ENCODE results near the gene INSR.
"Not testable (repeated sequence)": the region's sequence is repeated elsewhere in the genome, so short reads cannot be mapped to it uniquely, and the experiment has no call there.

The INSR gene

DNA sequence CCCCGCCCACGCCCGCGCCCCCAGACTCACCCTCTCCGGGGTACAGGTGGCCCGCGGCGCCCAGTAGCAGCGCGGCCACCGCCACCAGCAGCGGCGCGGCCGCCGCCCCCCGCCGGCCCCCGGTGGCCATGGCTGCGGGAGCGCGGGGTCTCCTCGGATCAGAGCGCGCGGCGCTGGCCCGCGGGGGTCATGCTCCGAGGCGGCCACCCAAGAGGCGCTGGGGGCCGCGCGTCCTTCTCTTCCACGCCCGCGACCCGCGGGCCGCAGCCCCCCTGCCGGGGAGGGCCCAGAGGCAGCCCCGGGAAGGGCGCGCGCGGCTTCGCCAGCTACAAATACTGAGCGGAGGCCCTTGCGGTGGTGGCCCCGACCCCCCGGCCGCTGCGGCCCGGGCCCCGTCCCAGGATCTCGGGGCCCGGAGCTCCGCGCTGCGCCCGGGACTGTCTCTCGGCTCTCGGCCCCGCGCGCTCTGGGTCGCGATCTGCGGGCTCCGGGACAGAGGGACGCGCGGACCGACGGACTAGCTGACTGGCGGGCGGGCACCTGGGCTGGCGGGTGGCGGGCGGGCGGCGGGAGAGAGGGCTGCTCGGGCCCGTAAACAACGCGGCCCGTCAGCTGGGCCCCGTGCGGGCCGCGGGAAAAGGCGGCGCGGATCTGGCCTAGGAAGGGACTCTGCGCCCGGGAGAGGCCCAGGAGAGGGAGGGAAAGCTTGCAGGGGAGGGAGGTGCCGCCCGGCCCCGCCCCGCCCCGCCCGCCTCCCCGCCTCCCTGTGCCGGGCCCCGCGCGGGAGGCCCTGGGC lies at the start of gene INSR:
INSR (minus strand) TSS at position 653 of the 796 bp plus-strand sequence; CDS start at position 130, 523 bp downstream.
- DNase-seq, result peak; percentile 48

DNA sequence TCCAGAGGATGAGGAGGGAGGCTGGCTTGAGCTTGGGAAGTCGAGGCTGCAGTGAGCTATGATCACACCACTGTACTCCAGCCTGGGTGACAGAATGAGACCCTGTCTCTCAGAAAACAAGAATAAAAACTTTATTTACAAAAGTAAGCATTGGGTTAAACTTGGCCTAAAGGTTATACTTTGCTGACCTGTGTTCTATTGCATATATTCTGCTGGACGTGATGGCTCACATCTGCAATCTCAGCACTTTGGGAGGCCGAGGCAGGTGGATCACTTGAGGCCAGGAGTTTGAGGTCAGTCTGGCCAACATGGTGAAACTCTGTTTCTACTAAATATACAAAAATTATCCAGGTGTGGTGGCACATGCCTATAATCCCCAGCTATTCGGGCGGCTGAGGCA lies 47.9 kb upstream of the INSR start:
- DNase-seq, result no peak

DNA sequence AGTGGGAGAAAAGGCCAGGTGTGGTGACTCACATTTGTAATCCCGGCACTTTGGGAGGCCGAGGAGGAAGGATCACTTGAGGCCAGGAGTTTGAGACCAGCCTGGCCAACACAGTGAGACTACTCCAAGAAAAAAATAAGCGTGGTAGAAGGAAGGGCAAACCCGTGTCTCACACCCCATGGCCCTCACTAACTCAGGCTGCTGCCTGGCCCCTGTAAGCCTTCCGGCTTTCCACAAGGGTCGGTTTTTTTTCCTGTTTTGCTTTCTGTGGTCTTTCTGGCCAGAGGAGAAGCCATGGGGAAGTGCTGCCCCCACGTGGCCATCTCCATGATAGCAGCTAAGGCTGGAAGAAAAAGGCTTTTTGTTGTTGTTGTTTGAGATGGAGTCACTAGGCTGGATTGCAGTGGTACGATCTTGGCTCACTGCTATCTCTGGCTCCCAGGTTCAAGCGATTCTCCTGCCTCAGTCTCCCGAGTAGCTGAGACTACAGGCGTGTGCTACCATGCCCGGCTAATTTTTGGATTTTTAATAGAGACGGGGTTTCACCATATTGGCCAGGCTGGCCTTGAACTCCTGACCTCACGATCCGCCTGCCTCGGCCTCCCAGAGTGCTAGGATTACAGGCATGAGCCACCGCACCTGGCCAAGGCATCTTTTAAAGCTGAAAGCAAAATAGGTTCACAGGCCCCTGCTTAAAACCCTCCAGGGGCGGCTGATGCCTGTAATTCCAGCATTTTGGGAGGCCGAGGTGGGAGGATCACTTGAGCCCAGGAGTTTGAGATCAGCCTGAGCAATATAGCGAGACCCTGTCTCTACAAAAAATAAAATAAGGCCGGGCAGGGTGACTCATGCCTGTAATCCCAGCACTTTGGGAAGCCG lies 47.0 kb upstream of the INSR start:
- peak; percentile 47 for DNase-seq

GRCh38 chr19:7337380-7338194 lies 43.4 kb upstream of the INSR start:
- DNase-seq, result no peak

DNA sequence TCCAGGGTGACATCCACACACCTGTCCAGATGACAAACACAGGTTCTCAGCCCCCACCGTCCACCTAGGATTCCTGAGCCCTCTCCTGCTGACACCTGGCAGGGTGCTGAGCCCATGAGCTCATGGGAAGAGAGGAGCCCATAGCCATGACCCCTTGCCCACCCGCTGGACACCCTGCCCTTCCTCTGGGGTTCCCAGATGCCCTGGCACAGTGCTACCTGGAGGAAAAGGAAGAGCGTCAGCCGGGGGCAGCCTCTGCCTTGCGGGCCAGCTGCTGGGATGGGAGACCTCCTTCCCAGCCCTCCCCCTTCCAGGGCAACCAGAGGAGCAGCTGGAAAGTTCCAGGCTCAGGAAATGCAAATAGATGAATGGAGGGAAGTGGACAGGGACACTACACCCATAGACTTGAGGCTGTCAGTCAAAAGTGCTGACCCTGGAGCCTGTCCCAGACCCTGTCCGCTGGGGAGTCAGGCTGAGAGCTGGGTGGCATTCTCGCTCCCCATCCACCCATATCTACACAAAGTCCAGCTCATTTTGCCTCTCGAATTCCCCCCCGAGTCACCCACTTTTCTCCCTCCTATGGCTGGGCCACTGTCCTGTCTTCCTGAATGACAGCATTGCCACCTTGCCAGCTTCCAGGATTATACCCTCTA lies 42.2 kb upstream of the INSR start:
- DNase-seq, result no peak

GRCh38 chr19:7333198-7334118 lies 39.2 kb upstream of the INSR start:
- DNase-seq, result no peak

DNA sequence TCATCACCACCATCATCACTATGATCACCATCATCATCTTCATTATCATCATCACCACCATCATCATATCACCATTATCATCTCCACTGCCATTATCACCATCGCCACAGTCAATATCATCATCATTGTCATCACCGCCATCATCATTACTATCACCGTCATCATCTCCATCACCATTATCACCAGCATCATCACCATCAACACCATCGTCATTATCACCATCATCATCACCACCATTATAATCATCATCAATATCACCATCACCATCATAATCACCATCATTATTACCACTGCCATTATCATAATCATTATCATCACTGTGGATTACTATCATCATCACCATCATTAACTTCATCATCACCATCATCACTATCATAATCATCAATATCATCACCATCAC lies 37.2 kb upstream of the INSR start:
- no peak for DNase-seq

- DNase-seq, result no peak
Measured at GRCh38 chr19:7328647-7329046, 34.4 kb upstream of the INSR start.

- no peak for DNase-seq
Measured at GRCh38 chr19:7327802-7328201, 33.6 kb upstream of the INSR start.

DNA sequence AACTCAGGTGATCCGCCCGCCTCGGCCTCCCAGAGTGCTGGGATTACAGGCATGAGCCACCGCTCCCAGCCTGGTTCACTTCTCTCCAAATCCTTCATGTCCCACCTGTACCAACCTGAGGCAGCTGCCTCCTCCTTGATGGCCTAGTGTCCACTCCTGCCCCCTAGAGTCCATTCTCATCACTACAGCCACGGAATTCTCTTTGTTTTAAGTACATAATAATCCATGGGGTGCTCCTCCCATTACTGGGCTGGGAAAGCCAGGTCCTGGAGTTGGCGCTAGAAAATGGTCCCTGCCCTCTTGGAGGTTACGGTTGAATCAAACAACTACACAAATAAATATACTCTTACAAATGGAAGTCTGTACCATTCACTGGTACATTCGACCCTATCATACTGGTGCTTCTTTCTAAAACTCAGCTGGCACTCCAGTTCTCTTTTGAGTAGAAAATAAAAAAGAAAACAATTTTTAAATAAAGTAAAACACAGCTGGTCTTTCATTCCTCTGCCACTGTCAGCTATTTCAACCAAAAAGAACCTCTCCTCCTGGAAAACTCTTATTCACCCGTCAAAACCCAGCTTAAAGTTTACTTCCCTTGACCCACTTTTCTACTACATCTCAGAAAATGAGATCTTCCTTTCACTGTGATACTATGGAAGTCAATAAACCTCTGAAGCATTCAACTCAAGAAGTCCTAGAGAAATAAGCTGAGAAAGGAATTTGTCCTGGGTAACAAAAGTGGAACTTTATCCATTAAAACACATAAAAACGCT lies 32.1 kb upstream of the INSR start:
- no peak for DNase-seq

GRCh38 chr19:7318176-7318575 lies 24.0 kb upstream of the INSR start:
- DNase-seq, result no peak

- DNase-seq, result no peak
Measured at GRCh38 chr19:7312816-7313215, 18.6 kb upstream of the INSR start.

DNA sequence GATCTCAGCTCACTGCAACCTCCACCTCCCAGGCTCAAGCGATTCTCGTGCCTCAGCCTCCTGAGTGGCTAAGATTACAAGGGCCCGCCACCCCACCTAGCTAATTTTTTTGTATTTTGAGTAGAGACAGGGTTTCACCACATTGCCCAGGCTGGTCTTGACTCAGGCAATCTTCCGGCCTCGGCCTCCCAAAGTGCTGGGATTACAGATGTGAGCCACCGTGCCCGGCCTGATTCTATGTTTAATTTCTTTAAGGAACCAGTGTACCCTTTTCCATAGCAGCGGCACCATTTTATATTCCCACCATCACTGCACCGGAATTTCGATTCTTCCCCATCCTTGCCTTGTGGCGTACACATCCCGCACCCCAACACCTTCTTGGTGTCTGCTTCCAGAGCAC lies 17.7 kb upstream of the INSR start:
- no peak for DNase-seq

DNA sequence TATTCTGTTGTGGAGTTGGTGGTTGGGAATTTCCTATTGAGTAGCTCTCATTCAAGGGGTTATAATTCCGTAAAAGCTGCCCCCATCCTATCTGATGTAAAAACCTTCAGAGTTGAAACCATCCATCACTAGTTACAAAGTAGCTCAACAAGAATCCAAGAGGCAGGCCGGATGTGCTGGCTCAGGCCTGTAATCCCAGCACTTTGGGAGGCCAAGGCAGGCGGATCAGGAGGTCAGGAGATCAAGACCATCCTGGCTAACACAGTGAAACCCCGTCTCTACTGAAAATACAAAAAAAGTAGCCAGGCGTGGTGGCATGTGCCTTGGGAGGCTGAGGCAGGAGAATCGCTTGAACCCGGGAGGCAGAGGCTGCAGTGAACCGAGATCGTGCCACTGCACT lies 14.1 kb upstream of the INSR start:
- not testable (repeated sequence) for DNase-seq

- DNase-seq, result no peak
Measured at GRCh38 chr19:7307590-7308218, 13.5 kb upstream of the INSR start.

- no peak for DNase-seq
Measured at GRCh38 chr19:7304200-7304599, 10.0 kb upstream of the INSR start.

- no peak for DNase-seq
Measured at GRCh38 chr19:7303470-7303869, 9.3 kb upstream of the INSR start.

DNA sequence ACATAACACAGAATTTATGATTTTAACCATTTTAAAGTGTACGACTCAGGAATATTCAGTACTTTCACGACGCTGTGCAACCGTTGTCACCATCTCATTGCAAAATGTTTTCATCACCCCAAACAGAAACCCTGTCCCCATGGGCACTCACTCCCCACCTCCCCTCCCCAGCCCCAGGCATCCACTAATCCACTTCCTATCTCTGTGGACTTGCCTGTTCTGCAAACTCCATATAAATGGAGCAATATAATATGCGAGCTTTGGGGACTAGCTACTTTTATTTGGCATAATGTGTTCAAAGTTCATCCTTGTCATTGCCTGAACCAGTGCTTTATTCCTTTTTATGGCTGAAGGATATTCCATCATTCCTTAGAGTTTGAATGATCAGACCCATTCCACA lies 7.3 kb upstream of the INSR start:
- no peak for DNase-seq

- no peak for DNase-seq
Measured at GRCh38 chr19:7297742-7298141, 3.5 kb upstream of the INSR start.

DNA sequence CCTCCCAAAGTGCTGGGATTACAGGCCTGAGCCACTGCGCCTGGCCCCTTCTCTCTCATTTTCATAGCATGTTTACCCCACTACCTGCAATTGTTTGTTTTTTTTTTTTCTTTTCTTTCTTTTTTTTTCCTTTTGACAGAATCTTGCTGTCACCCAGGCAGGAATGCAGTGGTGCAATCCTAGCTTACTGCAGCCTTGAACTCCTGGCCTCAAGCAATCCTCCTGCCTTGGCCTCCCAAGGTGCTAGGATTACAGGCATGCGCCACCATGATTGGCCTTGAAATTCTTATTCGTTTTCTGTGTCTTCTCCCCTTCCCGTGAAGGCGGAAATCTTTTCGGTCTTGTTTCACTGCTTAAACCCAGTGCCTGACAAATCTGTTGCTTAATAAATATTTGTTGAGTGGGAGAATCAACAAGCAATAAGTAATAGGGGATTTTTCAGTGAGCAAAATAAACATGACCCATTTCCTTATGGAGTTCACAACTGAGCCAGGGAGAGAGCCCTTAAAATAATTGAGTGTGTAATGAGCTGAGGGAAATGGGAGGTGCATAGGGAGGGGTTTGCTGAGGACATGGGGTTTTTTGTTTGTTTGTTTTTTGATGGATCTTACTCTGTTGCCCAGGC lies 1.8 kb upstream of the INSR start:
- no peak for DNase-seq

Measured in HCEC 1CT (cell line).